Right lobe of liver (tissue), 4 donors: ENCODE data around the gene NUP88.
A peak's percentile ranks its signal among the peaks of the same experiment; 100 is the strongest.

ENCODE experiments used
- CTCF ChIP-seq, 4 donors: fragments of 200-600 bp in 3 of 4; fragments of 450-650 bp in 1 of 4; IDR thresholded peaks; one replicate each; pipeline versions ENCODE4 v1.5.1 to v1.8.0; 2016 to 2022; ENCODE audit warnings: antibody characterized with exemption in 4 of 4, mild to moderate bottlenecking in 2 of 4
- POLR2A ChIP-seq: fragments of 450-650 bp; IDR thresholded peaks from one replicate; pipeline ENCODE4 v1.6.1; 2017; ENCODE audit warnings: antibody characterized with exemption, mild to moderate bottlenecking
- donor health status: DM: no; HTN: no; CAD: no.
- donor health status: DM: no; HTN: no; CAD: no.
- donor health status: DM: no; HTN: yes; CAD: no.

- peak; percentile 99 to 100 (median 100) for TF ChIP-seq CTCF (IDR thresholded peaks at IDR 0.05)
- peak; percentile 72 for TF ChIP-seq POLR2A
Measured at GRCh38 chr17:5438716-5439445, 19.4 kb upstream of the NUP88 start, which contains the start of gene C1QBP.
